ENCODE data around the gene DTYMK.

DTYMK gene

DNA sequence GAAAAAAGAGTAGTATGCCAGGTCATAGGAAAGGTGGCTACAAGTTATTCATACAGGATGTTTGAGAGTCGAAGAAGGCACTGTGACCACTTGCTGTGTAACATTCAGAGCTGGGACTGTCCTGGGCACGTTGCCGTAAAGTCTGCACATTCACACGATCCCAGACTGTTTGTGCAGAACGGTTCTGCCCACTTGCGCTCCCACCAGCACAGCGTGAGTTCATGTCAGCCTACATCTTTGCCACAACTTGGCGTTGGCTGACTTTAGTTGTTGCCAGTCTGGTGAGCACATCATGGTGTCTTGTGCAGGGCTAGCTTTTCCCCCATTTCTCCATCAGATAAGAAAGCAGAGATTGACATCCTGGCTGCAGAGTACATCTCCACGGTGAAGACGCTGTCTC lies 22.3 kb upstream of the DTYMK start:
- no peak for FAIRE-seq
- DNase-seq (ENCODE audit: insufficient read length, low spot score) = no peak

DNA sequence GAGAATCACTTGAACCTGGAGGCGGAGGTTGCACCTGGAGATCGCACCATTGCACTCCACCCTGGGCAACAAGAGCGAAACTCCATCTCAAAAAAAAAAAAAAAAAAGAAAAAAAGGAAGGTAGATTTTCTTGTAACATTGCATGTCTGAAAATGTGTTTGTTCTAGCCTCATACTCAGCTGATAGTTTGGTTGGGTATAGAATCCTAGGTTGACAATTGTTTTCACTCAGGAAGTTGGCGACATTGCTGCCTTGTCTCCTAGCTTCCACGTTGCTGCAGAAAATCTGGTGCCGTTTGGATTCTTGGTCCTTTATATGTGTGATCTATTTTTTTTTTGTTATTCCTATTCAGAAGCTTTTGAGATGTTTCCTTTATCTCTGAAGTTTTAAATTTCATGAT lies 19.9 kb upstream of the DTYMK start:
- no peak for FAIRE-seq
- DNase-seq (ENCODE audit: insufficient read length, low spot score) = no peak

DNA sequence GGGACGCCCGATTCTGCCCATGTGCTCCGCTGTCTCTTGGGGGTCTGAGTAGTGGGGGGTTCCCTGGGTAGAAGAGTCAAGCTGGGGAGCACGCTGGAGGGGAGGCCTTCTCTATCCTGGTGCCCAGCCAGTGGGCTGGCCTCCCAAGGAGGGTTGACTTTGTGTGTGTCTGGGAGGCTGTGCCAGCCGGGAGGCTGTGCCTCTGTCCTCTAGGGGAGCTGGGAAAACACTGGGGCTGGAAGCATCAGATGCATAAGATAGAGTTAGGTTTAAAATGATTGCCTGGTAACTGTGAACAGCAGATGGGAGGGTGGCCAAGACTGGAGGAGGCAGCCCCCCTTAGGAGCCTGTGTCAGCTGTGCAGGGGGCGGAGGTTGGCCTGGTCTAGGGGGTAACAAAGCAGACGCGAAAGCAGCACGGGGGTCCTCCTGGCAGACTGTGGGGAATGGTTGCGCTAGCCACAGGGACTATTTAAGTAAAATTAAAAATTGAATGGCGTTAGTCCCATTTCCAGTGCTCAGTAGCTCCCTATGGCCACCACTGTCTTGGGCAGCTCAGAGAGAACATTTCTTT lies 16.5 kb upstream of the DTYMK start:
- no peak for DNase-seq (ENCODE audit: insufficient read length, low spot score)
- no peak for FAIRE-seq

DNA sequence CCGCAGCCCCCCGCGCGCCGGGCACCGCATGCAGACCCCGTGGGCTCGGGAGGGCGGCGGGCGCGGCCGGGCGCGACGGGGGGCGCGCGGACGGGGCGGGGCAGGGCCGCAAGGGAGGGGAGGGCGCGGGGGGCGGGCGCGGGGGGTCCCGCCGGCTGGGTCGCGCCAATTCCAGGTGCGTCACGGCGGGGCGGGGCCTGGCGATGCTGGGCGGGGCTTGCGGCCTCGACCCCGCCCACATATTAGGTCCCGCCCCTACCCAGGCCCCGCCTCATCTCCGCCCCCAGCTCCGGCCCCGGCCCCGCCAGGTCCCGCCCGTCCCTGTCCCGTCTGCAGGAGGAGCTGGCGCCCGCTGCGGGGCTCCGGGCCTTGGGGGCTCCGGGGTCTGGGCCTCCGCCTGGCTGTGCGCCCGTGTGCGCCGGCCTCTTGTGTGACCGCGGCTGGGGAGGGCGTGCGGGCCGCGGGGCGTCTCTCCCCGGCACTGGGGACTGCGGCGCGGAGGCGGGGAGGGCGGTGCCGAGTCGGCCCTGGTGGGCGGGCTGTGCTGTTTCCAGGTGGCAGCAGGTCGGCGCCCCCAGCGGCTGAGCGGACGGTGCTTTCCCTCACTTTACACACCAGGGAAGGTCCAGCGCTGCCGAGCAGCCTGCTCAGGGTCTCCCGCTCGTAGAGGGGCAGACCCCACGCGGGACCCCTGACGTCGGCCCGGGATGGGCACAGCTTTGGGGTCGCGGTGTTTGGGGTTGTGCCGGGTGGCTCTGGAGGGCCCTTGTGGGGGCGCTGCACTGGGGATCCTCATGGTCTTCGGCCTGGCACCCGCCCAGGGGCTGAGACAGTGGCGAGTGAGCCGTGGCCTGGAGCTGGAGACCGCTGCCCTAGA lies 15.8 kb upstream of the DTYMK start:
- DNase-seq (ENCODE audit: insufficient read length, low spot score) (peak; percentile 95), FAIRE-seq (peak; percentile 71)

DNA sequence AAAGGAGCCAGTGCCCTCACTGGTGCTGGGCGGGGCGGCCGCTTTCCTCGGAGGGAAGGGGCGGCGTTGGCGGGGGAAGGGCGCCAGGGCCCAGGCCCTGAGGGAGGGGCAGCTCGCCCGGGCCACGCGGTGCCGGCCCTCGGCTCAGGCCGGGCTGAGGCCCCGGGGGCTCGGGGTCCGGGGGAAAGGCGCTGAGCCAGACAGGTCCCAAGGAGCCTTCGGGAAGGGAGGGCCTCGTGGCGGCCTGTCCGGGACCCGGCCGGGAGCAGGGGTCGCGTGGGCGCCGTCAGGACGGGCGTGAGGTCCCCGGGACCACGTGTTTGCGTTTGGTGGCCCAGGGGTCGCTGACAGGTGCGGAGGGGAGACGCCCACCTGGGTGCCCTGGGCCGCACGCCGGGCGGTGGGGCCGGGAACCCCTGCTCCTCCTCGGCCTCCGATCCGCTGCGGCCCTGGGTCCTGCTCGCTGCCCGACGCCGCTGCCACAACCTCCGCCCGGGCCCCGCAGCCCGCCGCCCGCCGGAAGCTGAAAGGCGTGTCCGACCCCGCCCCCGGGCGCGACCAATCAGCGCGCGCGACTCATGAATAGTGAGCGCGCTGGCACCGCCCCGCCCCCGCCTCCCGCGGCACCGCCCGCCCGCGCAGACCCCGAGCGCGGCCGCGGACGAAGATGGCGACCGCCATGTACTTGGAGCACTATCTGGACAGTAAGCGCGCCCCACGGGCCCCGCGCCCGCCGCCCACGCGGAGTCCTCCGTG lies 15.0 kb upstream of the DTYMK start, which contains the start of gene ING5:
Gene ING5 (plus strand): TSS at position 641 of the 756 bp plus-strand sequence. CDS start 27 bp downstream, at position 668.
- peak; percentile 78 for DNase-seq (ENCODE audit: insufficient read length, low spot score)
- peak; percentile 66 for FAIRE-seq

DNA sequence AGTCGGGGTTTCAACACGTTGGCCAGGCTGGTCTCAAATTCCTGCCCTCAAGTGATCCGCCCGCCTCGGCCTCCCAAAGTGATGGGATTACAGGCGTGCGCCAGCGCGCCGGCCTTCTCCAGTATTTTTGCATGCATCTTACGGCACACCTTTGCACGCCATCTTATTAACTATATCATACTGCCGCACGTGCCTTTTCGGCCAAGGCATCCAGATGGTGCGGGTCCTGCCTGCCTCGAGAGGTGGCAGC lies 14.5 kb upstream of the DTYMK start:
- FAIRE-seq (peak; percentile 73), DNase-seq (ENCODE audit: insufficient read length, low spot score) (no peak)

DNA sequence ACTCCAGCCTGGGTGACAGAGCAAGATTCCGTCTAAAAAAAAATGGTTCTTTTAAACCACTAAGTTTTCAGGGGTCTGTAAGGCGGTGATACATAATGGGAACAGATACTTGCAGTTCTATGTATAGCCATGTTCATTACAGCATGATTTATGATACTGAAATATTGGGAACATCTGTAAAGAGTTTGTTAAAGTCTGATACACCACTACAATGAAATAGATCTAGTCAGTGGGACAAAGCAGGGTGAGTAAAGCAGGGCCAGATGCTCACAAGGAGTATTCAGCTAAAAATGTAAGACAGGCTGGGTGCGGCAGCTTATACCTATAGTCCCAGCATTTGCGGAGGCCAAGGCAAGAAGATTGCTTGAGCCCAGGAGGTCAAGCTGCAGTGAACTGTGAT lies 9.0 kb upstream of the DTYMK start:
- no peak for DNase-seq (ENCODE audit: insufficient read length, low spot score)
- FAIRE-seq = no peak

DNA sequence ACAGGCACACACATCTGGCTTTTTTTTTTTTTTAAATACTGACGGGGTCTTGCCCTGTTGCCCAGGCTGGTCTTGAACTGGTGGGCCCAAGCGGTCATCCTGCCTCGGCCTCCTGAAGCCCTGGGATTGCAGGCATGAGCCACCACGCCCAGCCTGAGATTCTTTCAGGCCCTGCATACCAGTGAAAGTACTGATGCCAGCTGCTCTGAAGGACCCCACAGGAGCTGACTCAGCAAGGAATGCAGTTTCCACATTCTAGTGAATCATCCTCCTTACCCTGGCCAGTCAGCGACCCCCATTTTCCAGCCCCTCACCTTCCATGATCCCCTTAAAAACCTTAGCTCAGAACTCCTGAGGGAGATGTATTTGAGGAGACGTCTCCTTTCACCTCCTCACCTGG lies 5.8 kb upstream of the DTYMK start:
- FAIRE-seq = no peak
- no peak for DNase-seq (ENCODE audit: insufficient read length, low spot score)

DNA sequence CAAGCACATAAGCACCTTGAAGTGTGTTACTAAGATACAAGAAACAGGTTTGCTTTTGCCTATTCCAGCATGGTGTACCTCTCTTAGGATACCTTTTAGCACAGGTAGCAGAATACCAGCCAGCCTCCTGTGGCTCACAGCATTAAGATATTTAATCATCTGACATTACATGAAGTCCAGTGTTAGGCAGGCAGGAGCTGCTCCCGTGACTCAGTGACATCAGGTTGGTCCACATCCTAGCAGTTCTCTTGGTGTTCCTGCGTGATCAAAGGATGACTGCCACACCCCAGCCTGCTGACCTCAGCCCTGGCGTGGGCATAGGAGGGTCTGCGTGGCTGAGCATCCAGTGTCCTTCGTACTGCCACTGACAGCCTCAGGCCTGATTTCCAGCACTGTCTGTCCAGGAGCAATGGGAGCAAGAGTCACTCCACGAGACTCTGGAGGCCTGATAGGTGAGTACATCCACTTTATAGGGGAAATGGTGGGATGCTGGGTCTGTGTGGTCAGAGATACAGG lies 3.6 kb upstream of the DTYMK start:
- FAIRE-seq (no peak), DNase-seq (ENCODE audit: insufficient read length, low spot score) (no peak)

DNA sequence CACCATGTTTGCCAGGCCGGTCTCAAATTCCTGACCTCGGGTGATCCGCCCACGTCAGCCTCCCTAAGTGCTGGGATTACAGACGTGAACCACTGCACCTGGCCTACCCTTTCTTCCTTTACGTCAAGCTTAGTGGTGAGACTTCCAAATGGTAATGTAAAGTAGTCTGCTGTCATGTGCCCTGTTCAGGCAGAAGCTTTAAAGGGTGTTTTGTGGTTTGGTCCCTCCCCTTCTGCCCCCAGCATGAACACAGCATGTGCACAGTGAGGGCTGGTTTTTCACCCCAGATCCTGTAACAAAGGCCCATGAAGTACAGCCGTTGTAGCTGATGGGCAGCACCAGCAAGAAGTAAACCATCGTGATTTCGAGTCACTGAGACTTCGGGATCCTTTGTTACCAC lies 2.7 kb upstream of the DTYMK start:
- no peak for DNase-seq (ENCODE audit: insufficient read length, low spot score)
- FAIRE-seq = no peak

DNA sequence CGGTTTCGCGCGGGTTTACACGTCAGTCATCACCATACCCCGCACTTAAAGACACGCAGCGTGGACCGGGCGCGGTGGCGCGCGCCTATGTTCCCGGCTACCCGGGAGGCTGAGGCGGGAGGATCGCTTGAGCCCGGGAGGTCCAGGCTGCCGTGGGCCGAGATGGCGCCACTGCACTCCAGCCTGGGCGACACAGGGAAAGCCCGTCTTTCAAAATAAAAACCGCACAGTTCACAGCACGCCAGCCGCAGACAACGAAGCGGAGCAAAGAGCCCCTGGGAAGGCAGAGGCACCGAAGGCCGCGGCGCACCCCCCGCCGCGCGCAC lies 328 bp downstream of the DTYMK start:
- no peak for FAIRE-seq
- no peak for DNase-seq (ENCODE audit: insufficient read length, low spot score)

DNA sequence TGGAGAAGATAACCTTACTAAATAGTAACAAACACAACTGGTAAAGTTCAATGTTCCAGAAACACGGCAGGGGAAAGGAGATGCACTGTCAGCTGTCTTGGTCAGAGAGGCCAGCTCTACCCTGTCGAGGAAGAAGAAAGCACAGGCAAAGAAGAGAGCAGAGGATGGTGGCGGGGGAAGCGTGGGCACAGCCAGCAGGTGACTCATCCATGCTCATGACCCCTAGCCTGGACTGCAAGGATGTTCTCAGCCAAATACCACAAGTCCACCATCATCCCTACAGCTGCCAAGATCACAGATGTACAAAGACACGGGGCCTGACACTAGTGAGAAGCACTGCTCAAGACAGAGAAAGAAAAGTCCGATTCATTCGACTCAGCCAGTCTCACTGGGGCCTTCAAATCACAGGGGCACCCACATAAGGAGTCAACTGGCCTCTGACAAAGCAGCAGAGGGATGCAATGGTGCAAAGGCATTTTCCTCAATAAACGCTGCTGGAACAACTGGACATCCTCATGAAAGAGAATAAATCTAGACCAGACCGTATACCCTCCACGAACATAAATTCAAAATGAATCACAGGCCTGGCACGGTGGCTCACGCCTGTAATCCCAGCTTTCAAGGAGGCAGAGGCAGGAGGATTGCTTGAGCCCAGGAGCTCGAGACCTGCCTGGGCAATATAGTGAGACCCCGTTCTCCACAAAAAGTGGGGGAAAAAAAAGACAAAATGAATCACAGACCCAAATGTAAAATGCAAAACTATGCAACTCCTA lies 5.6 kb downstream of the DTYMK start:
- DNase-seq (ENCODE audit: insufficient read length, low spot score) = no peak
- no peak for FAIRE-seq

DNA sequence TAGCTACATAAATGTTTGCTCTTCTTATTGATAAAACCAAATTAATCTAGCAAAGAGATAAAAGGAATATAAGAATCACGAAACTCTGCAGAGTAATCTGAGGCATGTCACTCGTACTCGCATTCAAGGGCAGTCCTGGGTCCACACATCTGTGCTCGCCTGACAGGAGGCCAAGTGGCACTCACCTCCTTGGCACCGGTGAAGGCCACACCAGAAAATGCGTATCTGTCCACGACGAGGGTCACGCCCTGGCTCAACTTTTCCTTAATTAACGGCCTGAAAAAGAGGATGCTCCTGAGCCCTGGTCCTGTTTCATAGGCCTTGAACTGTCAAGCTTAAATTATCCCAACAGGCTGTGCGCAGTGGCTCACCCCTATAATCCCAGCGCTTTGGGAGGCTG lies 6.6 kb downstream of the DTYMK start:
- FAIRE-seq (no peak), DNase-seq (ENCODE audit: insufficient read length, low spot score) (no peak)

DNA sequence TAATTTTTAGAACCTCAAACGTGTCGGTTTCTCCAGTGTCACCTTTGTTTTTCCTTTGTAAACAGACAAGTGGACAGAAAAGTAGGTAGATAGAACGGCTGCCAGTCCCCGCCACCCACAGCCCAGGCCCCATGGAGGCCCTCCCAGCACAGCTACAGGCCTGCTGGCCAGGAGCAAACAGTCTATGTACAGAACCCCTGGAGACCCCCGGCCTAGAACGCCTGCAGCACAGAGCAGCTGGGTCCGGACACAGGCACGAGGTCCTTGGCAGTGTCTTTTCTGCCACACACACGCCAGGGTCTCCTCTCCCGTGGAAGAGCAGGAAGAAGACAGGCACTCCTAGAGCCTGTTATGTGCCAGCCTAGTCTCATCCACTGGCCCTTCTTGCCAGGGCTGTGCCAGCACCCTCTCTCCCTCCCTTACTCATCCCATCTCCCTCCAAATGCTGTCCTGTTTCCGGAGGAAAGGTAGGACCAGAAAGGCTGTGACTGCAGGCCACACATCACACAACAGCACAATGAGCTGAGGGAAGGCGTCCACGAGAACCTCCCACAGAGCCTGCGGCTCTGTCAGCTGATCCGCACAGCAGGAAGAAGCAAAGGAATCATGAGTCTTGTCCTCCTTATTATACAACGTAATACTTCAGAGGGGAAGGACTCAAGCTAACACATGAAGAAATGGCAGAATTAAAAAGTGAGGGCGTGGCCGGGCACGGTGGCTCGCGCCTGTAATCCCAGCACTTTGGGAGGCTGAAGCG lies 7.7 kb downstream of the DTYMK start:
- FAIRE-seq (no peak), DNase-seq (ENCODE audit: insufficient read length, low spot score) (no peak)

DNA sequence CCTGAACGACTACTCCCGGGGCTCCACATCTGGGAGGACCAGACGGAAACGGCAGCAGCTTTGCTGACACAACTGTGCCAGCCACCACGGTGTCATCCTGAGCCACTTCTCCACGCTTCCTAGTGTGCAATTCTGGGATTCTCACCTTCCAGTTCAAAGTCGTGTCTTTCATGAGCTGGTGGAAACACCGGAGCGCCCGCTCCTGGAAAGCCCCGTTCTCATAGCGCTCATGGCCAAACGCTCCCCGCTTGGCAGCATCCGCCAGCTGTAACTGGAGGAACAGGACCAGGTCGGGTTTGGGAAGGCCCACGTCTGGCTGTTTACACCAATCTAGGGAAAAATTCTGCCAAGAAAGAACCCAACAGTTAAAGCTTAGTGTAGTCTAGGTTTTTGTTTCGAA lies 8.3 kb downstream of the DTYMK start:
- FAIRE-seq (no peak), DNase-seq (ENCODE audit: insufficient read length, low spot score) (no peak)

DNA sequence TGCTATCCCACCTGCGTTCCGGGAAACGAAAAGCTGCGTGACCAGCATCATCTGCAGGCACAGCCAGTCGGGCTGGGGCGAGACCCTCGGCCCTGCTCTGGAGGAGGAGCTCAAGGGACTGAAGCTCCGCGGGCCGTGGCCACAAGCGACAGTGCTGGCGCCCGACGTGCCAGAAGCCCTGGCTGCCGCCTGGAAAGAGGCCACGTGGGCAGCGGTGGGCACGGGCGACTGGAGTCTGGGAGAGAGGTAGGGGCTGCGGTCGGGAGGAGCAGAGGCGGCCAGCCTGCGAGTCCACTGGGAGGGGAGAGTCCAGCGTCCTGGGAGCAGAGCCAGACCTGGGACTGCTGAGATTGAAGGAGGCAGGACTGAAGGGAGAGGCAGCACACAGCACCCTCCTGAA lies 9.2 kb downstream of the DTYMK start:
- no peak for FAIRE-seq

DNA sequence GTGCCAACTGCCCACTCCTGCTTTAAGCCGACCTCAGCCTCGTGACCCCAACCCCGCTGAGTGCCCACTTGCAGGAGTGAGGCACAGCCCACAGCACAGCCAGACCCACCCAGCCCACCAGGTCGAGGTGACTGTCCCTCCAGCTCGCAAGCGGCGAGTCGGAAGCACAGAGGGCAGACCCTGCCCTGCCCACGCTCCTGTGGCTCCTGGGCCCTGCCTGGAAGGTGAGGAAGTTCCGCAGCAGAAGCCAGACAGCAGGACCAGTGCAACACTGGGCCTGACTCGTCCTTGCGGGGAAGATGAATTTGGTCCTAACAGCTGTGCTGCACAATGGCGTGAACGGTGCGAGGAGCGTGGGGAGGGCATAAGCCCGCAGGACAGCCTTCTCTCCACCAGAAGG lies 9.9 kb downstream of the DTYMK start:
- FAIRE-seq (no peak), DNase-seq (ENCODE audit: insufficient read length, low spot score) (no peak)

More for the DNA sequence above, 9.2 kb downstream of the DTYMK start:
- DNase-seq (ENCODE audit: insufficient read length, low spot score) = no peak

DNA sequence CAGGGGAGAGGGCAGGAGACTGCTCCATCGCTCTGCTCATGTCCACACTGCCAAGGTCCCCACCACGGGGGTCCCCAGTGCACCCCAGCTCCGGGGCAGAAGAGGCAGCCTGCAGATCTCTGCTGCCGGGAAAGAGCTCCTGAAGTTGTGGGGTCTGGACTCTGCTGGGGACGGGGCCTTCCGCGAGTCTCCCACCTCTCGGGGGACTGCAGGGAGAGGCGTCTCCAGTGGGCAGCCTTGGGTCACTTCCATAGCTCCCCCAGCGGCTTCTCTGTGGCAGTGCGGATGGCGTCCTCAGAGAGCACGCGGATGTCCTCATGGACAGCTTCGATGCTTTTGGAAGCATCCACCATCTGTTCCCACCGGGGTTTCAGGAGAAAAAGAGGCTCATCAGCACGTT lies 10.7 kb downstream of the DTYMK start:
- DNase-seq (ENCODE audit: insufficient read length, low spot score) = no peak
- FAIRE-seq = no peak

DNA sequence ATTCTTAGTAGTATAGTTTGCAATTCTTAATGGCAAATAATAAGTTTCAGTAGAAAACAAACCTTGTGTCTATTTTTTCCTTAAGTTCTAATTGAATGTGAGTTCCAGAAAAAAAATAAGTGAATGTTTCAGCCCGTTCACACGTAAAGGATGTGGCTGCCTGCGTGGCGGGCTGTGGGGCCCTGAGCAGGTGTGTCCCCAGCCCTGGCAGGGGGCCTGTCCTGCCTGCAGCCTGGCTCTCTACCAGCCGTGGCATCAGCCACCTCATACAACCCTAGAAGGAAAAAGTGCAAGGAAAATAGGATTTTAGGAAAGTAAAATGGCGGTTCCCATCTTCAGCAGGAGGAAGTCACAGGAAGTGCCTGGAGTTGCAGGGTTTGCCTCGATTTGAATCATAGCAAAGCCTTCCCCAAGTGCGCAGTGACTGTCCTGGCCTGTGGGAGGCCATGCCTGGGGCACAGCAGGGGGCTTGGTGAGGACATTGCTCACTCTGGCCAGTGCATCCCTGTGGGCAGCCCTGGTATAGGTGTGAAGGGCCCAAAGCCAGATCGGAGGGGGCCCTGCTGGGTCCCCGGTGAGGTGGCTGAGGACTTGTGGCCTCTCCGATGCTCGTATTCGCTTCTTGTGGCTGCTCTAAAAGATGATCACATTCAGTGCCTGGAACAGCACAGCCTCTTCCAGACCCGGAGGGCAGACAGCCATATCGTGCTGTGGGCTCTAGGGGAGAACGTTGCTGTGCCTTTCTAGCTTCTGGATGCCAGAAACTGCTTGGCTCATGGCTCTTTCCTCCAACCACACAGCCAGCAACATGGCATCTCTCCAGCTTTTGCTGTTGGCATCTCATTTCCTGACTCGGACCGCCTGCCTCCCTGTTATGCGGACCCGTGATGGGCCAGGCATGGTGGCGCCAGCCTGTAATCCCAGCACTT lies 12.6 kb downstream of the DTYMK start:
- DNase-seq (ENCODE audit: insufficient read length, low spot score) = no peak
- no peak for FAIRE-seq

Measured in GM19239 (cell line).